OCI-LY7 (cell line): ENCODE measurements around the gene RIF1. TPM values are rescaled to one million over a fixed set of nuclear protein-coding genes. Genes with fewer than 3 reads are reported as not detected.

ENCODE experiments used
- BruUV-seq: library from RNA; stranded (reverse); fragments of 400-500 nt; replicated peaks from 2 replicates; lab custom pipeline; 2021; lab: Mats Ljungman, UMichigan
- CTCF ChIA-PET: fragments of 300-600 bp; sonication (Branson Sonifier 250); formaldehyde crosslinking; loops from one replicate; lab custom pipeline; 2022; ENCODE audit warnings: antibody characterized with exemption; ENCODE audit not compliant: unreplicated experiment; lab: Charles Lee
- POLR2A ChIA-PET: fragments of 300-600 bp; sonication (Branson Sonifier 250); formaldehyde crosslinking; loops from one replicate; lab custom pipeline; 2022; ENCODE audit warnings: antibody characterized with exemption; lab: Charles Lee
- DNase-seq: peaks from one replicate; pipeline ENCODE4 v3.0.0-alpha.2; 2015; ENCODE audit warnings: low spot score
- H2AFZ ChIP-seq: fragments of 200-600 bp; sonication (generic), shearing (Covaris generic); 2 replicates; pipeline ENCODE4 v1.6.1; 2014; ENCODE audit warnings: mild to moderate bottlenecking, antibody characterized with exemption, low read length, moderate library complexity
- H3K27ac ChIP-seq: fragments of 200-600 bp; sonication (generic); 2 replicates; pipeline ENCODE4 v1.5.1; 2014; ENCODE audit warnings: mixed run types, low read depth, mild to moderate bottlenecking, moderate library complexity, low read length, inconsistent platforms; ENCODE audit not compliant: poor library complexity, severe bottlenecking
- H3K36me3 ChIP-seq: fragments of 200-600 bp; sonication (generic); 2 replicates; pipeline ENCODE4 v1.6.1; 2014; ENCODE audit warnings: mild to moderate bottlenecking, antibody characterized with exemption, low read length, moderate library complexity, mixed read lengths; ENCODE audit not compliant: insufficient read depth
- H3K4me1 ChIP-seq: fragments of 200-600 bp; sonication (generic); 2 replicates; pipeline ENCODE4 v1.5.1; 2014; ENCODE audit warnings: mild to moderate bottlenecking, low read length; ENCODE audit not compliant: insufficient read depth, poor library complexity, severe bottlenecking
- H3K4me2 ChIP-seq: fragments of 200-600 bp; sonication (generic); 2 replicates; pipeline ENCODE4 v1.6.1; 2014; ENCODE audit warnings: mild to moderate bottlenecking, low read length
- H3K4me3 ChIP-seq: fragments of 200-600 bp; sonication (generic); 2 replicates; pipeline ENCODE4 v1.5.1; 2014; ENCODE audit warnings: mild to moderate bottlenecking, low read depth, low read length; ENCODE audit not compliant: poor library complexity, severe bottlenecking
- H3K79me2 ChIP-seq: fragments of 200-600 bp; sonication (generic); 2 replicates; pipeline ENCODE4 v1.6.1; 2016; ENCODE audit warnings: low read depth, mild to moderate bottlenecking, low read length, moderate library complexity, mixed read lengths; ENCODE audit not compliant: insufficient read depth
- H3K9me2 ChIP-seq: fragments of 200-600 bp; sonication (generic); 2 replicates; pipeline ENCODE4 v1.6.1; 2016; ENCODE audit warnings: mild to moderate bottlenecking, low read length, mixed read lengths; ENCODE audit not compliant: insufficient read depth
- H3K9me3 ChIP-seq: fragments of 200-600 bp; sonication (generic); 2 replicates; pipeline ENCODE4 v1.6.1; 2014; ENCODE audit warnings: mild to moderate bottlenecking, mixed run types, low read length, mixed read lengths
- H4K20me1 ChIP-seq: fragments of 200-600 bp; sonication (generic); 2 replicates; pipeline ENCODE4 v1.6.1; 2014; ENCODE audit warnings: mild to moderate bottlenecking, antibody characterized with exemption, low read length, moderate library complexity, mixed read lengths; ENCODE audit not compliant: insufficient read depth
- EZH2phosphoT487 ChIP-seq: fragments of 200-600 bp; sonication (generic); IDR thresholded peaks from 2 replicates; pipeline ENCODE4 v1.6.1; 2018; ENCODE audit warnings: low read depth, borderline replicate concordance, mild to moderate bottlenecking, mixed run types, antibody characterized with exemption, low read length, moderate library complexity, mixed read lengths
- intact Hi-C: fragments of 100-400 bp; cut with micrococcal nuclease; formaldehyde crosslinking; loops from one replicate; pipeline ENCODE4 v1.10.0; 2022; ENCODE audit not compliant: unreplicated experiment
- total RNA-seq, 2 experiments: library from RNA; depleted of rRNA in 1 of 2; stranded (reverse); fragments of >200 nt in 1 of 2; shearing (Covaris generic) in 1 of 2; gene quantifications; 2 replicates each; pipeline ENCODE4 v1.2.3, GENCODE V29; 2014 to 2022
- TF ChIP-seq, protein P1 (sequence below): fragments of 200-600 bp; sonication (generic); conservative IDR thresholded peaks from 2 replicates; pipeline ENCODE4 v1.5.1; 2014; ENCODE audit warnings: mild to moderate bottlenecking, antibody characterized with exemption, low read length, moderate library complexity, mixed read lengths

The RIF1 gene
- total RNA-seq, 2 experiments from 2014 or later, result 45.3 to 71.4 TPM

DNA sequence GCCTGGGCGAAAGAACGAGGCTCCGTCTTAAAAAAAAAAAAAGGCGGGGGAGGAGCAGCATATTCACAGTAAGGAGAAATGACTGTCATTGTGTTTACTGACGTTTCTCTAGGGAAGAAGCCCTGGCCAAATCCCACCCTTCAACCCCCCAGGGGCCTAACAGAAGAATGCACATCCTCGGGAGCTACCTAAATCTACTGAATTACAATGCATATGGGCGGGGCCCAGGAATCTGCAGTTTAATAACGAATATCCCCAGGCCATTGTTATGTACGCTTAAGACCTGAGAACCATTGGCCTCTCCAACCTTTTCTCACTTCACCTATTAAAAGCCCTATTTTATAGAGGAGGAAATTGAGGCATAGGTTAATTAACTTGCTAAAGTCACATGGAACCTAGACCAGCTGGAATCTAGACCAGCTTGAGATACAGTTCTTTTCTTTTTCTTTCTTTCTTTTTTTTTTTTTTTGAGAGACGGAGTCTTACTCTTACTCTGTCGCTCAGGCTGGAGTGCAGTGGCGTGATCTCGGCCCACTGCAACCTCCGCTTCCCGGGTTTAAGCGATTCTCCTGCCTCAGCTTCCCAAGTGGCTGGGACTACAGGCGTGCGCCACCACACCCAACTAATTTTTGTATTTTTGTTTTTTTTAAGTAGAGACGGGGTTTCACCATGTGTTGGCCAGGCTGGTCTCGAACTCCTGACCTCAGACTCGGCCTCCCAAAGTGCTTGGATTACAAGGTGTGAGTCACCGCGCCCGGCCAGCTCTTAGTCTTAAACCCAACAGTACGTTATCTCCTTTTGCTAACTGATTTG is 708 bp upstream of the RIF1 start:
- CTCF ChIA-PET, result interaction anchor here (1.0 kb wide), 1 partner anchor 17 kb away, joined by 3 read pairs; no protein-coding TSS in a partner anchor
- Histone ChIP-seq H3K4me3 (peak overlapping the region; percentile 91), H2AFZ (peak overlapping the region; percentile 99), H4K20me1 (peaks cover 5% of the 10 kb centered on the region; the same call in 1 of the 2 replicates), H3K36me3 (peaks cover 28% of the 10 kb centered on the region), H3K9me2 (no peaks in the 10 kb centered on the region), H3K79me2 (peaks cover 42% of the 10 kb centered on the region), H3K27ac (no peak overlapping the region), H3K4me2 (peak overlapping the region; percentile 82), H3K4me1 (peaks cover 14% of the 10 kb centered on the region), H3K9me3 (no peaks in the 10 kb centered on the region)
- BruUV-seq, result TSS peak; percentile 83
- TF ChIP-seq, protein P1, sequence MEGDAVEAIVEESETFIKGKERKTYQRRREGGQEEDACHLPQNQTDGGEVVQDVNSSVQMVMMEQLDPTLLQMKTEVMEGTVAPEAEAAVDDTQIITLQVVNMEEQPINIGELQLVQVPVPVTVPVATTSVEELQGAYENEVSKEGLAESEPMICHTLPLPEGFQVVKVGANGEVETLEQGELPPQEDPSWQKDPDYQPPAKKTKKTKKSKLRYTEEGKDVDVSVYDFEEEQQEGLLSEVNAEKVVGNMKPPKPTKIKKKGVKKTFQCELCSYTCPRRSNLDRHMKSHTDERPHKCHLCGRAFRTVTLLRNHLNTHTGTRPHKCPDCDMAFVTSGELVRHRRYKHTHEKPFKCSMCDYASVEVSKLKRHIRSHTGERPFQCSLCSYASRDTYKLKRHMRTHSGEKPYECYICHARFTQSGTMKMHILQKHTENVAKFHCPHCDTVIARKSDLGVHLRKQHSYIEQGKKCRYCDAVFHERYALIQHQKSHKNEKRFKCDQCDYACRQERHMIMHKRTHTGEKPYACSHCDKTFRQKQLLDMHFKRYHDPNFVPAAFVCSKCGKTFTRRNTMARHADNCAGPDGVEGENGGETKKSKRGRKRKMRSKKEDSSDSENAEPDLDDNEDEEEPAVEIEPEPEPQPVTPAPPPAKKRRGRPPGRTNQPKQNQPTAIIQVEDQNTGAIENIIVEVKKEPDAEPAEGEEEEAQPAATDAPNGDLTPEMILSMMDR, result no peak
- POLR2A ChIA-PET, result interaction anchor here (0.7 to 1.0 kb wide), 2 partner anchors 13 to 17 kb away, joined by 3 to 4 read pairs; no protein-coding TSS in a partner anchor
- intact Hi-C loops, result loop anchor here (10.0 kb wide), 1 partner anchor 124 kb away; the partner anchor contains the start of gene NMI
- DNase-seq, result no peak

DNA sequence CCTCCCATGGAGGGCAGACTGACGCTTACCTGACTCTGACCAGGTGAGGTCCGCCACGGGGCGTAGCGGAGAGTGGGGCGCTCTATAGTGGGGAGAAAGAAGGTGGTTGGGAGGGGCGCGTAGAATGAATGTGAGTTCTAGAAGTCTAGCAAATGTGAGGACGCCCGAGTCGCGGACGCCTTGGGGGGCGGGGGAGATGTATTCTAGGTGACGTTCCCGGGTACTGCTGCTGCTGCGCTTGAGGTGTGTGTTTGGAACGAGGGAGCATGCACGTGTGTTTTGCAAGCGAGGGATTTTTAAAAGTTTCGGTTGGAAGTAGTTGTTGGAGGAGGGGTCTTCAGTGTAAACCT is 758 bp downstream of the RIF1 start:
- H3K9me3 ChIP-seq, result no peaks in the 10 kb centered on the region
- H4K20me1 ChIP-seq, result peaks cover 5% of the 10 kb centered on the region; the same call in 1 of the 2 replicates
- BruUV-seq, result no TSS peak
- H3K79me2 ChIP-seq, result peaks cover 51% of the 10 kb centered on the region
- DNase-seq, result peak; percentile 58
- intact Hi-C loops, result loop anchor here (10.0 kb wide), 1 partner anchor 1826 kb away; the partner anchor contains the start of gene MMADHC
- TF ChIP-seq, protein P1, result no peak
- no peak for TF ChIP-seq EZH2phosphoT487
- peak overlapping the region; percentile 82 for H3K4me2 ChIP-seq
- POLR2A ChIA-PET, result interaction anchor here (0.7 kb wide), 1 partner anchor 120 kb away, joined by 3 read pairs; no protein-coding TSS in a partner anchor
- peaks cover 14% of the 10 kb centered on the region for H3K4me1 ChIP-seq
- peak overlapping the region; percentile 72 for H3K27ac ChIP-seq
- H2AFZ ChIP-seq, result peak overlapping the region; percentile 99; the same call in 1 of the 2 replicates
- CTCF ChIA-PET, result no interaction called here
- H3K4me3 ChIP-seq, result peak overlapping the region; percentile 91
- no peaks in the 10 kb centered on the region for H3K9me2 ChIP-seq
- H3K36me3 ChIP-seq, result peaks cover 42% of the 10 kb centered on the region
